Activated CD8-positive, alpha-beta memory T cell treated with anti-CD3 and anti-CD28 coated beads for 24 hours (primary cell): ENCODE measurements around the gene PSORS1C2.
"Not testable (repeated sequence)": the region's sequence is repeated elsewhere in the genome, so short reads cannot be mapped to it uniquely, and the experiment has no call there.

Experiments used
- DNase-seq: peaks from one replicate; pipeline ENCODE4 v3.0.0-alpha.2; 2020

Gene PSORS1C2

DNA sequence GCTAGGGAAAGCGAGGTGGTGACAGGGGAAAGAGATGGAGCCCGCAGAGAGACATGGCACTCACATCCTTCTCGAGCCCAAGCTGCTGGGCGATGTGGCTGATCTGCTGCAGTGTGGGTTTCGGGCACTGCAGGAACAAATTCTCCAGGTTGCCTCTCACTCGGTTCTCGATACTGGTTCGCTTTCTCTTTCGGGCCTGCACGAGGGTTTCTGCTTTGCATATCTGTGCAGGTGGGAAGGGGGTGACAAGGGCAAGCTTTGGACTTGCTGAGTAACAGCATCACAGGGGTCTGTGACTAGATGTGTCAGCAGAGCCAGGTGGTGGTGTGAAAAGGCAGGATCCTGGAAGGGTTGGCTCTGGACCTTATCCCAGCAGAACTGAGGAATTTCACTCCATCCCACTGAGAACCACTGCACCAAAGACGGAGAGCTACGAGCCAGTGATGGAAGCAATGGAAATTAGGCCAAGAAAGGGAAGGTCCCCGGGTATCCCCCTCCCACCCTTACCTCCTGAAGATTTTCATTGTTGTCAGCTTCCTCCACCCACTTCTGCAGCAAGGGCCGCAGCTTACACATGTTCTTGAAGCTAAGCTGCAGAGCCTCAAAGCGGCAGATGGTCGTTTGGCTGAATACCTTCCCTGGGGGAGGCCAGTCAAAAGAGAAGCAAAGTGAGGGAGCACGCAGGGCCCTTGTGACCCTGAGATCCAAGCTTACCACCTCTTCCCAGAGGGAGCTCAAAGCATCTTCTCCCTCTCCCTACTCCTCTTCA is 26.4 kb upstream of the PSORS1C2 start:
- DNase-seq: not testable (repeated sequence)

DNA sequence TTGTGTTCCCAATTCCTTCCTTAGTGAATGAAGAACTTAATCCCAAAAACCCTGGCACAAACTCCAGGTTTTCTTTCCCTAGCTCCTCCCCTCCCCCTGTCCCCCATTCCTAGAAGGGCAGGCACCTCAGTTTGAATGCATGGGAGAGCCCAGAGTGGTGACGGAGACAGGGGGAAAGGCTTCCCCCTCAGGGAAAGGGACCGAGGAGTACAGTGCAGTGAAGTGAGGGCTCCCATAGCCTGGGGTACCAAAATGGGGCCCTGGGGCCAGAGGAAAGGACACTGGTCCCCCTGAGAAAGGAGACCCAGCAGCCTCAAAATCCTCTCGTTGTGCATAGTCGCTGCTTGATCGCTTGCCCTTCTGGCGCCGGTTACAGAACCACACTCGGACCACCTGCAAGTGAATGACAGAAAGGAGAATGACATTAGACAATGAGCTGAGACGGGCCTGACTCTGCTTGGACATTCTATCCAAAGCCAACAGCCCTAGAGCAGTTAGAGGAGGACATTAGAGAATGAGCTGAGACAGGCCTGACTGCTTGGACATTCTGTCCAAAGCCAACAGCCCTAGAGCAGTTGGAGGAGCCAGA is 25.7 kb upstream of the PSORS1C2 start:
- not testable (repeated sequence) for DNase-seq

DNA sequence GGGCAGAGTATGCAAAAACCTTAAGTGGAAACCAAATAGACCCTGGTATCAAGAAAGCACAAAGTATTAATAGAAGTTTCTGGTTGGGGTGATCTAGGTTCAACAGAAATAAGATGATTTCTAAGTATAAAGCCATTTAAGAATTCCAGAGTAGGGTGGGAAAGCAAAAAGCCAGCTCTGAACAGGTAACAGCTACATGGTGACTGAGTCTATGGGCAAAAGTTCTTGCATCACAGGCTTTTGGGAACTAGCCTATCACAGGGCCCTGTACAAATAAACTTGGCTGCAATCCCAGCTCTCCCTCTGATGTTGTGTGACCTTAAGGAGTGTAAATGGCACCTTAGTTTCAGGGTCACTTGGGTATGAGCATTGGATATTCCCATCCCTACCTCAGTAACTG is 25.1 kb upstream of the PSORS1C2 start:
- DNase-seq: no peak

DNA sequence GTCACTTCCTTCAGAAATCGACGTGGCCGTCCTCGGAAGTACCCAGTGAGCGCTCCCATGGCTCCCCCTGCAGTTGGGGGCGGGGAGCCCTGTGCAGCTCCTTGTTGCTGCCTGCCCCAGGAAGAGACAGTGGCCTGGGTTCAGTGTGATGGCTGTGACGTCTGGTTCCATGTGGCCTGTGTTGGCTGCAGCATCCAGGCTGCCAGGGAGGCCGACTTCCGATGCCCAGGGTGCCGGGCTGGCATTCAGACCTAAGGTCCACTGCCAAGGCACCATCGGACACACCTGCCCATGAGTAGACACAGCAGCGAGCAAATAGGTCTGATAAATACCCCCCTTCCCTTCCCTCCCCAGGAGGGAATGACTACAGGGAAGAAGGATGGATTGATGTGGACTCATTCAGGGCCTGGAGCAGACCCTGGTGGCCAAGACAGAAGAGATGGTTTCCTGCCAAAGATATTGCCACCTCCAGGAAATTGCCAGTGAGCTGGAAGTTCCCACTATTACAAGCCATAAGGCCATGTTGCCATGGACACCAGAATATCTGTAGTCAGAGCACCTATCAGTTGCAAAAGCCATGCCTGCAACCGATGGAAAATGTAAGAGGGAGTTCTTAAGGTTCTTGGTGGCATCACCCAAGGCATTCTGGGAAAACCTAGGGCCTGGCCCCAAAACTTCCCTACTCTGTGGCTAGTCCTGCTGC is 23.7 kb upstream of the PSORS1C2 start:
- DNase-seq: no peak

DNA sequence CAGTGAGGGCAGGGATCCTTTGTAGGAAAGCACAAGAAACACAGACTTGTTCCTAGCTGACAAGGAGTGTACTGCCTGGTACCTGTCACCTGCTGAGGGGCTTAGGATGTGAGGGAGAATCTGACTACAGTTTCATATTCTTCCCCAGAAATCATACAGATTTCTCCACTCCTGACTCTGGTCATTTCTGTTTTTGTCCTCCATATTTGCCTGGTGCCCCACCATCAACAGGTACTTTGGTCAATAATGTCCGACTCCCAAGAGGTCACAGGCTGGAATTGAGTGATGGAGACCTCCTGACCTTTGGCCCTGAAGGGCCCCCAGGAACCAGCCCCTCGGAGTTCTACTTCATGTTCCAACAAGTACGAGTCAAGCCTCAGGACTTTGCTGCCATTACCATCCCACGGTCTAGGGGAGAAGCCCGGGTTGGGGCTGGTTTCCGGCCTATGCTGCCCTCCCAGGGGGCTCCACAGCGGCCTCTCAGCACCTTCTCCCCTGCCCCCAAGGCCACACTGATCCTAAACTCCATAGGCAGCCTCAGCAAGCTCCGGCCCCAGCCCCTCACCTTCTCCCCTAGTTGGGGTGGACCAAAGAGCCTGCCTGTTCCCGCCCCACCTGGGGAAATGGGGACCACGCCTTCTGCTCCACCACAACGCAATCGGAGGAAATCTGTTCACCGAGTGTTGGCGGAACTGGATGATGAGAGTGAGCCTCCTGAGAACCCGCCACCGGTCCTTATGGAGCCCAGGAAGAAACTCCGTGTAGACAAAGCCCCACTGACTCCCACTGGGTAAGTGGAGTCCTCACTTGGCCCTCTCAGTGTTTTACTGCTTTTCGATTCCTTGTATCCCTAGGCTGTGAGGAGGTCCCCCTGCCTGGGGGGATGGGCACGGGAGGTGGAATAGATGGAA is 22.6 kb upstream of the PSORS1C2 start:
- DNase-seq: no peak

DNA sequence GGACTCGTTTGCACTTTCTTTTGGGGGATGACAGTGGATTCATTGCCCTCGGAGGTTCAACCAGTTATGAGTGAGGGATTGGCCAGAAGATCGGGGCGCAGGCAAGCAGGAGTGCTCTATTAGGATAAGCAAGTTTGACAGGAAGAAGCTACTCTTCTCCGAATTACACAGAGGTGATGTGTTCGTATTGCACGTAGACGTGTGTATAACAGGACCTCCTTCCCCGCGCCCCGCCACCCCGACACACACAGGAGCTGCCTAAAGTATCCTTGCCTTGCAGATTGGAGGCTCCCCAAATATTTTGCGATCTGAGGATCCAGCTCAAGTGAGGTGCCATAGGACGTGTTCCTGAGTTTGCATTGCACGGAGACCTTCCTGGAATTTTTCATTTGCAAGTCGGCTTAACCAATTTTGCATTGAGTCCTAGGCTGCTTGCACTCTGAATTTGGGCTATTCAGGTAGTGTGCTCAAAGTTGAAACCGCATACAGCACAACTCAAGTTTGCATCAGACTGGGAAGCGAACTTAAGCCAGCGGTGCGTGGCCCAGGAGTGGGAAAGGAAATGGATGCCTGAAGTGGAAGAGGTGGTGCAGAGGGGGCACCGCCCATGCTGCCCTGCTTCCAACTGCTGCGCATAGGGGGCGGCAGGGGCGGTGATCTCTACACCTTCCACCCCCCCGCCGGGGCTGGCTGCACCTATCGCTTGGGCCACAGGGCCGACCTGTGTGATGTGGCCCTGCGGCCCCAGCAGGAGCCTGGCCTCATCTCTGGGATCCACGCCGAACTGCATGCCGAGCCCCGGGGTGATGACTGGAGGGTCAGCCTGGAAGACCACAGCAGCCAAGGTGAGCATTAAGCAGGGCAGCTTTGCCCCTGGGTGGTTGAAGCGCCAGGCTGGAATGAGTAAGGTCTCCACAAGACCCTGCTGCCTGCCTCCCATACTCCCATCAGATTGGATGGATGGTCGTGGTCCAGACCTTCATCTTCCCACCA is 20.3 kb upstream of the PSORS1C2 start:
- peak; percentile 67 for DNase-seq

DNA sequence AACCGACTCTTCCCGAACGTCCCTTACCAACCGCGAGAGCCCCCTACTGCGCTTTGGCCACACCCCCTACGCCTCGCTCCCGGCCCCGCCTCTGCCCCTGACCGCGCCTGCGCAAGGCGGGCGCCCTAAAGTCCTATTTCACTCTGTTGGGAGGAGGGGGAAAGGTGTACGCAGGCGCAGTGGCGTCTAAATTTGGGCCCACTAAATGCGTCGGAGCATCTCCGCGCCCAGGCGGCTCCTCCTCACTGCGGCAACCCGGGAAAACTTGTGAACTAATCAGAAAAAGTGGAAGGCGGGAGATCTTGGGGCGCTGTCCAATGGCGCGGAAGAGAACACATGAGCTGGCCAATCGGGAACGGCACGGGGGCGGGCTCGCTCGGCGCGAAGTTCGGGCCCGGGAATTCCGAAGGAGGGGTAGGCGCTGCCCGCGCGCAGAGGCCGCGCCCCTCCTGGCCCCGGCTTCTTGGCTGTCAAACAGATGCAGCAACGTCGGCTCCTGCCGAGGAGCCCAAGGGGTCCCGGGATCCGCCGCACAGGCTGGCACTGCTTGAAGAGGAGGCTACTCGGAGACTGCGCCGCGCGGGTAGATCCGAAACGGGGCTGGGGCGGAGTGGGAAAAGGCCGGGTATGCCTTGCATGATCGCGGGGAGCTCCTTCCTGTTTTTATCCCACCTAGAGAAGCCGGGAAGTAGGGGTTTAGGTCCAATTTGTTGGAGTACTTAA is 19.4 kb upstream of the PSORS1C2 start, which contains the start of gene TCF19:
Gene TCF19, plus strand, starts transcription at position 450 of the 723 bp plus-strand sequence. CDS start 881 bp downstream, outside the sequence.
- peak; percentile 99 for DNase-seq

DNA sequence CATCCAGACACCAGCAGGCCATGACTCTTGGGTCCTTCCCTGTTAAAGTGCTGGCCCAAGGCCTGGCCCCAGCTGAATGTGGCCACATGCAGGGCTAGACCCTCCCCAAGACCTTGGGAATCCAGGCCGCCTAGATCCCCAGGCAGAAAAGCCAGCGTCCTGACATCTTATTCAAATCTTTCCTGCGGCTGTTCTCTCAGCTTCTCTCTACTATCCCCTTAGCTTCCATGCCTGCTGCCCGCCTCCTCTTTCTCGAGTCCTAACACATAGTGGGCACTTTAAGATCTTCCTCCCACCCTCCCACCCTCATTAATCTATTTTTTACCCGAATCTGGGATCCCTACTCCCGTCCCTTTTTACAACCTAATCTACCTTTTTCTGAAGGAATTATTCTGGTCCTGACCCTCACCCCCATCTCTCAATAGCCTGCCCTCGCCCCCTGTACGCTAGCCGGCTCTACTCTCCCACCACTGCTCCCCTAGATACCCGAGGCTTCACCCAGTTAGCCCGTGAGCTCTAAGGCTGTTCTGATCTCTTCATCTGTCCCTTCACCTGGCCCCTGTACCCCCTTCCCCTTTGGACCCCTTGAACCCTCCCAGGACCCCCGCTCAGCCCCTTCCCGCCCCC is 18.8 kb upstream of the PSORS1C2 start, which contains the start of gene CCHCR1:
Gene CCHCR1, minus strand, starts transcription at position 290 of the 627 bp plus-strand sequence. Its CDS starts 202 bp downstream, at position 88.
- no peak for DNase-seq

DNA sequence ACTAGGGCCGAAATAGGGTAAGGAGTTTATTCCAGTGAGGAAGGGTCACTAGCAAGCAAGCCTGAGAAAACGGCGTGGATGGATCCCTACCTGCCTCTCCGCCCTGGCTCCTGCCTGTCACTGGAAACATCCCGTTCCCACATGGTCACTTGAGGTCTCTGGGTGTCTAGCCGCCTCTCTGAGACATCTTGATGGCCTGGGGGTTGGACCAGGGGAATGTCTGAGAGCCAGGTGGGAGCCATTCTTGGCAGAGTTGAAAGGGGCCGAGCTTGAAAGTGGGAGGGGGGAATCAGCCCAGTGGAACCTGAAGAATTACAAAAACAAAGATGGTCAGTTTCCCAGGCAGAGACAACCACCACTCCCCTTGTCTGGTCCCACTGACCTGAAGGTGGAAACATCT is 17.8 kb upstream of the PSORS1C2 start:
- no peak for DNase-seq

DNA sequence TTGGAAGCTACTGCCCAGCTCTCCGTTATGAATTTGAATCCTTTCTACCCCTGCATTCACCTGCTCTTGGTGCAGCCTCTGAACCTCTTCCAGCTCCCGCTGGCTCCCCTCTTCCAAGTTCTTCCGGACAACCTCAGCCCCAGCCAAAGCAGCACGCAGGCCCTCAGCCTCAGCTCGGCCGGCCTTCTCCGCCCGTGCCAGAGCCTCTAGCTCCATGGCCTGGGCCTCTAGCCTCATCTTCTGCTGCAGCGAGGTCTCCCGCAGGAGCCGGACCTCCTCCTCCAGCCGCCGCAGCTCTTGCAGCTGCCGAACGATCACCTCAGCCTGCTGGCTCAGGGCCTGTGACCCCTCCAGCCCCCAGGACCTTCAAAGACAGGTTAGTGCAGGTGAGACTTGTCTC is 15.6 kb upstream of the PSORS1C2 start:
- DNase-seq: no peak

DNA sequence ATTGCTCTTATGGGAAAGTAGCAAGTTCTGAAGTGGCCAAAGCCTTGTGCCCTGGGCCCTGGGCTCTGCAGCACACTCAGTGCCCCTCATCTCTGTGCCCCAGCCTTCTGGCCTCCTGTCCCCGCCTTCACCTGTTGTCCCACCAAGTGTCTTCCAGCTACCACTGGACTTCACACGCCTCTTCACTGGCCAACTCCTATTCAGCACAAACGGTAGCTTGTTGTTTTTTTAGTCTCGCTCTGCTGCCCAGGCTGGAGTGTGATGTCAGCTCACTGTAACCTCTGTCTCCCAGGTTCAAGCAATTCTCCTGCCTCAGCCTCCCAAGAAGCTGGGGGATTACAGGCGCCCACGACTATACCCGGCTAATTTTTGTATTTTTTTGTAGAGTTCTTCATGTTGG is 13.9 kb upstream of the PSORS1C2 start:
- no peak for DNase-seq

DNA sequence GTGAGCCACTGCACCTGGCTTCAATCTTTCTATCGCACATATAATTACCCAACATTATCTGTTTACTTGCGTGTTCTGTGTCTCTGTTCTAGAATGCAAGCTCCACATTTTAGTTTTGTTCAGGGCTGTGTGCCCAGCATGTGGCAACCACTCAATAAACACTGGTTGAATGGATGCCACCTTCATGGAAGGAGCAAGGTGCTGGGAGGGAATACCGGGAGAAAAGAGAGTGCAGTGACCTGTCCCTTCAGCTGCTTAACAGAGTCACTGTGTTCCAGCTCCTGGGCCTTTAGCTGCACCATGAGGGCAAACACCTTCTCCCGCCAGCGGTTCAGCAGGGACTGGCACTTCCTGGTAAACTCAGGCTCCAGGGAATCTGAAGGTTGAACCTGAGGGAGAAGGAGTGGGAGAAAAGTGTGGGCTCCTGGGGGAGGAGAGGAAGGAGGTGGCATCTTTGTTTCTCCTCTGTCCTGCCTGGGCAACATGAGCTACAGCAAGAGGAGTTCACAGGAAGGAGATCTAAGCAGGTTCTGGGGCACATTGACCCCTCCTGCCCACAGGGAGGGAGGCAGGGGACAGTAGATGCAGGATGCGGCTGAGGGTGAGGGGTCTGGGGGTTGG is 11.1 kb upstream of the PSORS1C2 start:
- no peak for DNase-seq

DNA sequence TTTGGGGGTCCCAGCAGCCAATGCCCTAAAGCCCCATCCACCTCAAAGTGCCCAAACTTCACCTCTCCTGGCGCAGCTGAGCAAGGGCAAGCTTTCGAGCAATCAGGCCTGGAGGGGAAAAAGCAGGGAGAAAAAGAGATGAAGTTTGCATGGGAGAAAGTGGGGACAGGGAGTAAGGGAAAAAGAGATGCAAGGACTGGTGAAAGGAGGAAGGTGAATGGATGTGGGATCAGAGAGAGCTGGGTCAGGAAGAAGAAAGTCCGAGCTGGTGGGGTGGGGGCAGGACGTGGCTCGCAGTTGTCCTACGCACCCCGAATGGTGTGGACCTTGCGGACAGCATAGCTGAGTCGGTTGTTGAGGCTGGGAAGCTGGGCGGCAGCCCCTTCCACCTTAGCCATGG is 6.5 kb upstream of the PSORS1C2 start:
- DNase-seq: no peak

DNA sequence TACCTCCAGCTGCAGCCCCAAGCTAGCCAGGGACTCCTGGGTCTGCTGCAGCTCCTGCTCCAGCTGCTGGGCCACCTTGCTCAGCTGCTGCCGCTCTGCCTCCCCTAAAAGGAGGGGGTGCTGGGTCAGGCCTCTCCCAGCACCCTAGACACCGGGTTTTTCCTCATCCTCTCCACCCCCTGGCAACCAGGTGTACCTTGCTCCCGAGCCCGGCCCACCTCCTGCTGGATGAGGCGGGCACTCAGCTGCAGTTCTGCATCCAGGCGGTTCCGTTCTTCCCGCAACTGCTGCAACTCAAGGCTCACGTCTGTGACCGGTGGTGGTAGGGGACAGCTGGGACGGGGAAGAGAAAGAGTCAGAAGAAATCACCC is 6.1 kb upstream of the PSORS1C2 start:
- DNase-seq: no peak

DNA sequence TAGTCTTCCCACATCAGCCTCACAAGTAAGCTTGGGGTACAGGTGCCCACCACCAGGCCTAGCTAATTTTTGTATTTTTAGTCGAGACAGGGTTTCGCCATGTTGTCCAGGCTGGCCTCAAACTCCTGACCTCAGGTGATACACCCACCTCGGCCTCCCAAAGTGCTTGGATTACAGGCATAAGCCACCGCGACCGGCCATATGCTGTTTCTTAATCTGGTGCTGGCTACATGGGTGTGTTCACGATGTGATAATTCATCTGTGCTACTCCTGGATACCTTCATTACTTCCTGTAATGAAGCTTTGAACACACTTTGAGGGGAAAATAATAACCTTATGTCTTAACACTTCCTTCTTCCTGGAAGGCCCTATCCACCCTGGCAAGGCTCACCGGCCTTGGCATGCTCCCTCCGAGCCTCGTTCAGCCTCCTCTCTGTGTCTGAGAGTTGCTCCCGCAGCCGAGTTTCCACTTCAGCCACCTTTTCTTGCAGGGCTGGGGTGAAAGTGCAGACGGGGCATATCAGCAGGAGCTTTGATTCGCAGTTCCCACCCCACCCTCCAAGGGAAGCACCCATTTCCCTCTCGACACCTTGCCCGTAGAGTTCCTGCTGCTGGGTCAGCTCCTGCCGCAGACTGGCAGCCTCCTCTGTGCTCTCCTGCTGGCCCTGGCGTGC is 5.6 kb upstream of the PSORS1C2 start:
- DNase-seq: no peak

DNA sequence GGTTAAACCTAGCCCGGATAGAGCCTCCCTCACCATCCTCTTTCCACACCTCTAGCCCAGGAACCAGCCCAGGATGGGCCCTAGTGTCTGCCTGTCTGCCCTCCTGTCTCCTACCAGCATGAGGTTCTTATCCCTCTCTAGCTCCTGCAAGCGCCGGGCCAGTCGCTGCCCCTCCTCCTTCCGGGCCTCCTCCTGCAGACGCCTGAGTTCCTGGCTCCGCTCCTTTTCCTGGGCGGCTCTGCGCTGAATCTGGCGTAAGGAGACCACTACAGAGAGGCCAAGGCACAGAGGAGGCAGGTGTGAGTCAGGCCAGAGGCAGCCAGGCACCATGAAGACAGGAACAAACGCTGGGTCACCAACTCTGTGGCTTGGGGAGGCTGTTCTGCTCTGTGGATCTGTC is 4.3 kb upstream of the PSORS1C2 start:
- DNase-seq: no peak

DNA sequence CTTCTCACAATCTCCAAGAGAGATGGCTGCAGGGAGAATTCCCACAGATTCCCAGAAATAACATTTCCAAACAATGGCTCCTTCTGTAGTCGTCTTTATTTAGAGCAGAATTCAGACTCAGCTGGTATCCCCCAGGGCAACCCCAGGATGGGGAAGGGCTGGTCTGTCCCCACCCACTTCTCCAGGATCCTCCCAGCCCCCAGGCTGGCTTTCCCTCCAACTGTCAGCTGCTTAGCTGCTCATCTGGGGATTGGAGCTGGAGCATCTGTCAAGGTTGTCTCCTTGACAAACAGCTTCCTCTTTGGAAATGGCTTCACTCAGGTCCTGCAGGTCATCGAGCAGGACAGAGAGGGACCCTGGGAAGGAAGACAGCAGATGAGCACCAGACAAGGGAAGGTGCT is 3.5 kb upstream of the PSORS1C2 start:
- DNase-seq: no peak

DNA sequence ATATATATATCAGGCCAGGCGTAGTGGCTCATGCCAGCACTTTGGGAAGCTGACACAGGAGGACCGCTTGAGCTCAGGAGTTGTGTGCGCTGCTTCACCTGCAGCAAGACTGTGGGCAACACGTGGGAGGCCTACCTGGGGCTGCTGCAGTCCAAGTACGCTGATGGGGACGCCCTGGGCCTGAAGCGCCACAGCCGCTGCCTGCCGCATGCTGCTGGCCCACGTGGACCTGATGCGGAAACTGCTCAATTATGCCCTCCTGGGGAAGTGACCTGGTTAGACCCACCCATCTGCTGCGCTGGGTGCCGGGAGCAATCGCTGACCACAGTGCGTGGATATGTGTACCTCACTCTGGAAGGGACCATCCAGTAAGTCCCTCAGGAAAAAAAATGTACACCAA is 1.8 kb upstream of the PSORS1C2 start:
- no peak for DNase-seq

DNA sequence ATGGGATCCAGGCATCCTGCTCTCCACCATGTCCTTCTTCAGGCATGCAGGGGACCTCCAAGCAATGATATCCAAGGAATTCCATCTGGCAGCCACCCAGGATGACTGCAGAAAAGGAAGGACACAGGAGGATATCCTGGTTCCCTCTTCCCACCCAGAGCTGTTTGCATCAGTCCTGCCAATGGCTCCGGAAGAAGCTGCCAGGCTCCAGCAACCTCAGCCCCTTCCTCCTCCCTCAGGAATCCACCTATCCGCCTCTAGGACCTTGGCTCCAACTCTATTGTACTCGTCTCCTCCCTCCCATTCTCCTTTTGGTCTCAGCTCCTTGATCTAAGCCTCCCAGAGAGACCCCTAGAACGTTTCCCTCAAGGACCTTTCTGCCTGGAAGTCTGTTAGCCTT is 733 bp upstream of the PSORS1C2 start:
- no peak for DNase-seq
